GM18507 (cell line): ENCODE data around the gene YBX2.
A peak's percentile ranks its signal among the peaks of the same experiment; 100 is the strongest.

Source experiments
- DNase-seq: peaks from one replicate; pipeline ENCODE4 v3.0.0; 2011; ENCODE audit warnings: low read depth; ENCODE audit not compliant: insufficient read length; ENCODE audit errors: extremely low spot score
- FAIRE-seq: peaks from 2 replicates; lab custom pipeline; 2011; peaks lifted over from hg19 to GRCh38; lab: Jason Lieb, UNC

The YBX2 gene

GRCh38 chr17:7281953-7282751 lies 12.3 kb downstream of the YBX2 start:
- FAIRE-seq, result no peak
- no peak for DNase-seq

- DNase-seq (peak; percentile 97), FAIRE-seq (peak; percentile 84)
Observed at GRCh38 chr17:7281074-7281952, 13.1 kb downstream of the YBX2 start, which contains the start of gene SLC2A4. SLC2A4 (plus strand) TSS chr17:7281718; CDS start chr17:7281935, 217 bp downstream.

GRCh38 chr17:7280519-7281073 lies 13.8 kb downstream of the YBX2 start:
- FAIRE-seq (peak; percentile 96), DNase-seq (peak; percentile 84)

- DNase-seq (no peak), FAIRE-seq (no peak)
Observed at GRCh38 chr17:7279448-7279847, 15.0 kb downstream of the YBX2 start.

- FAIRE-seq, result no peak
- DNase-seq, result no peak
Observed at GRCh38 chr17:7266784-7267183, 27.7 kb downstream of the YBX2 start.

GRCh38 chr17:7263801-7264078 lies 30.7 kb downstream of the YBX2 start:
- DNase-seq, result no peak
- FAIRE-seq, result no peak

GRCh38 chr17:7262935-7263800 lies 31.3 kb downstream of the YBX2 start:
- no peak for FAIRE-seq

GRCh38 chr17:7262192-7262934 lies 32.1 kb downstream of the YBX2 start, which contains the start of gene CLDN7:
CLDN7 (minus strand) TSS chr17:7262478; CDS start chr17:7262043, 435 bp downstream.
- DNase-seq, result no peak
- no peak for FAIRE-seq

More at GRCh38 chr17:7262935-7263800, 31.3 kb downstream of the YBX2 start:
- DNase-seq, result no peak

GRCh38 chr17:7261379-7262191 lies 32.9 kb downstream of the YBX2 start:
- FAIRE-seq (no peak), DNase-seq (no peak)

- DNase-seq (no peak), FAIRE-seq (no peak)
Observed at GRCh38 chr17:7260651-7261378, 33.6 kb downstream of the YBX2 start.

- DNase-seq (no peak), FAIRE-seq (no peak)
Observed at GRCh38 chr17:7260151-7260550, 34.3 kb downstream of the YBX2 start.

- DNase-seq, result no peak
- no peak for FAIRE-seq
Observed at GRCh38 chr17:7259555-7259889, 34.9 kb downstream of the YBX2 start.

- DNase-seq, result no peak
- no peak for FAIRE-seq
Observed at GRCh38 chr17:7258731-7259554, 35.5 kb downstream of the YBX2 start.

GRCh38 chr17:7256766-7257456 lies 37.5 kb downstream of the YBX2 start:
- DNase-seq, result no peak
- FAIRE-seq, result no peak

GRCh38 chr17:7254511-7254910 lies 39.9 kb downstream of the YBX2 start:
- DNase-seq, result no peak
- FAIRE-seq, result no peak

GRCh38 chr17:7253082-7253481 lies 41.4 kb downstream of the YBX2 start:
- FAIRE-seq, result no peak
- no peak for DNase-seq
